ENCODE results near the gene SPDYE9. TPM values are rescaled to one million over a fixed set of nuclear protein-coding genes. Genes with fewer than 3 reads are reported as not detected.

Gene SPDYE9, protein sequence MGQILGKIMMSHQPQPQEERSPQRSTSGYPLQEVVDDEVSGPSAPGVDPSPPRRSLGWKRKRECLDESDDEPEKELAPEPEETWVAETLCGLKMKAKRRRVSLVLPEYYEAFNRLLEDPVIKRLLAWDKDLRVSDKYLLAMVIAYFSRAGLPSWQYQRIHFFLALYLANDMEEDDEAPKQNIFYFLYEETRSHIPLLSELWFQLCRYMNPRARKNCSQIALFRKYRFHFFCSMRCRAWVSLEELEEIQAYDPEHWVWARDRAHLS
- not detected in 2 replicates for total RNA-seq

GRCh38 chr7:73085938-73086337 is at the start of gene SPDYE9:
SPDYE9 (minus strand) TSS chr7:73086038; CDS start chr7:73084238, 1,800 bp downstream.

DNA sequence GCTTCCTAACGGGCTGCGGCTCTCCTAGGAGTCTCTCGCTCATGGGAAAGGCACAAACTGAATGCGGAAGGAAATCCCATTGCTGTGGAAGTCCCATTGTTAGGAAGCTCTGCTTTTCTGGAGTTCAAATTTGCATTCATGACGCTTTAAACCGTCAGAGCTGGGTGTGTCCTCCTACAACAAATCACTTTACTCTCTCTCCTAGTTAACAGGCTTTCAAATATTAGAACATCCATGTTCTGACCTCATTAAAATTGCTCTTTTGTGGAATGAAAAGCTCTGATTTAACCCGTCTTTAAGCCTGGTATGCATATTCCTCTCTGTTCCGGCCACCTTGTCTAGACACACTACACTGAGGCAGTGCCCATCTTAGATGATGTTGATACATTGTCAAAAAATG is 28.0 kb downstream of the SPDYE9 start, which contains the start of gene SPDYE11:
TSS of gene SPDYE11 (minus strand) at position 101 of the 400 bp plus-strand sequence. CDS start 1,800 bp downstream, outside the sequence.

DNA sequence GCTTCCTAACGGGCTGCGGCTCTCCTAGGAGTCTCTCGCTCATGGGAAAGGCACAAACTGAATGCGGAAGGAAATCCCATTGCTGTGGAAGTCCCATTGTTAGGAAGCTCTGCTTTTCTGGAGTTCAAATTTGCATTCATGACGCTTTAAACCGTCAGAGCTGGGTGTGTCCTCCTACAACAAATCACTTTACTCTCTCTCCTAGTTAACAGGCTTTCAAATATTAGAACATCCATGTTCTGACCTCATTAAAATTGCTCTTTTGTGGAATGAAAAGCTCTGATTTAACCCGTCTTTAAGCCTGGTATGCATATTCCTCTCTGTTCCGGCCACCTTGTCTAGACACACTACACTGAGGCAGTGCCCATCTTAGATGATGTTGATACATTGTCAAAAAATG is 56.2 kb downstream of the SPDYE9 start, which contains the start of gene SPDYE8:
TSS of gene SPDYE8 (minus strand) at position 101 of the 400 bp plus-strand sequence. CDS start 1,800 bp downstream, outside the sequence.

Other genes with a start within 250 kb of the SPDYE9 start
- 9.6 and 10.2 TPM in 2 replicates for gene POM121, start 160.9 kb downstream of the SPDYE9 start, total RNA-seq
- gene TRIM74, start 116.6 kb downstream of the SPDYE9 start, total RNA-seq, result not detected in 2 replicates
- gene SPDYE8, start 56.3 kb downstream of the SPDYE9 start, total RNA-seq, result not detected in 2 replicates
- gene SPDYE11, start 28.1 kb downstream of the SPDYE9 start, total RNA-seq, result not detected in 2 replicates
- gene NSUN5, start 222.8 kb upstream of the SPDYE9 start, total RNA-seq, result 14.1 and 21.2 TPM in 2 replicates
- not detected in 2 replicates for gene TRIM50, start 242.0 kb upstream of the SPDYE9 start, total RNA-seq
- gene FKBP6, start 242.1 kb upstream of the SPDYE9 start, total RNA-seq, result not detected in 2 replicates